OCI-M2 (cell line): ENCODE results near the gene MS4A3.
"Not testable (repeated sequence)": the region's sequence is repeated elsewhere in the genome, so short reads cannot be mapped to it uniquely, and the experiment has no call there.

ENCODE experiments used
- DNase-seq: peaks from one replicate; lab custom pipeline; 2025; ENCODE audit not compliant: unreplicated experiment; lab: John Stamatoyannopoulos, UW

Gene MS4A3, protein sequence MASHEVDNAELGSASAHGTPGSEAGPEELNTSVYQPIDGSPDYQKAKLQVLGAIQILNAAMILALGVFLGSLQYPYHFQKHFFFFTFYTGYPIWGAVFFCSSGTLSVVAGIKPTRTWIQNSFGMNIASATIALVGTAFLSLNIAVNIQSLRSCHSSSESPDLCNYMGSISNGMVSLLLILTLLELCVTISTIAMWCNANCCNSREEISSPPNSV

GRCh38 chr11:60056349-60056969 is at the start of gene MS4A3:
MS4A3 (plus strand) TSS chr11:60056665; CDS start chr11:60061161, 4,496 bp downstream.
- no peak for DNase-seq

DNA sequence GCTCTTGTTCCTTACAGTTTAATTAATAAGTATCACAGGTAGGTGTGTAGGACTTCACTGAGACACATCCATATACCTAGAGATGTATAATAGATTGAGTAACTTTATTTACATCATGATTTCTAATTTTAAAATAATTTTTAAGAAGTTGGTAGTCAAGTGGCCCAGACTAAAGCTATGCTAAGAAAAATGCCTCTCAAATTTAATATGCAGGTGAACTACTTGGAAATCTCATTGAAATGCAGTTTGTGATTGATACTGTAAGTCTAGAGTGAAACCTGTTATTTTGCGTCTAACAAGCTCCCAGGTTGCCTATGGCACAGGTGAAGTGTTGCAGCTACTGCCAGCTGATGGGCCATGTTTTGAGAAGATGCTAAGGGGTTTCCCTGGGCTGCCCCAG is 39.6 kb upstream of the MS4A3 start, which contains the start of gene OOSP4B:
TSS of gene OOSP4B (plus strand) at position 301 of the 400 bp plus-strand sequence.
- DNase-seq, result no peak

DNA sequence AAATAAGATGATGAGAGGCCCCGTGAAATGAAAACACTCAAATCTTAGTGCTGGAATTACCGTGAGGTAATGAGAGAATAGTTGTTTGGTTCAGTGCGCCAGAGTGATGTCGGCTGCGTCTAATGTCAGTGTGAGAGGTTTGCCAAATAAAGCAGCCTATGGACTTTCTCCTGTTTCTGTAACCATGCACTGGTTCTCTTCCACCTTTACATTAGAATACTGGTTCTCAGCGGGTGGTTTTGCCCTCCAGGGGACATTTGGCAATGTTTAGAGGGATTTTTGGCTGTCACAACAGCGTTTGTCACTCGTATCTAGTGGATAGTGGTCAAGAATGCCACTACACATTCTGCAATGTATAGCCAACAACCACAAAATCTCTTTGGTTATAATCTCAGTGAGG is 38.4 kb upstream of the MS4A3 start:
- no peak for DNase-seq

DNA sequence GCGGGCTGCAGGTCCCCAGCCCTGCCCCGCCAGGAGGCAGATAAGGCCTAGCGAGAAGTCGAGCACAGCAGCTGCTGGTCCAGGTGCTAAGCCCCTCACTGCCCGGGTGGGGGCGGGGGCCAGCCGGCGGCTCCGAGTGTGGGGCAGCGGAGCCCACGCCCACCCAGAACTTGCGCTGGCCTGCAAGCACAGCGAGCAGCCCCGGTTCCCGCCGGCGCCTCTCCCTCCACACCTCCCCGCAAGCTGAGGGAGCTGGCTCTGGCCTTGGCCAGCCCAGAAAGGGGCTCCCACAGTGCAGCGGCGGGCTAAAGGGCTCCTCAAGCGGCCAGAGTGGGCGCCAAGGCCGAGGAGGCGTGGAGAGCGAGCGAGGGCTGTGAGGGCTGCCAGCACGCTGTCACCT is 36.1 kb upstream of the MS4A3 start:
- DNase-seq, result not testable (repeated sequence)

GRCh38 chr11:60029015-60029632 is 27.3 kb upstream of the MS4A3 start:
- DNase-seq, result no peak

DNA sequence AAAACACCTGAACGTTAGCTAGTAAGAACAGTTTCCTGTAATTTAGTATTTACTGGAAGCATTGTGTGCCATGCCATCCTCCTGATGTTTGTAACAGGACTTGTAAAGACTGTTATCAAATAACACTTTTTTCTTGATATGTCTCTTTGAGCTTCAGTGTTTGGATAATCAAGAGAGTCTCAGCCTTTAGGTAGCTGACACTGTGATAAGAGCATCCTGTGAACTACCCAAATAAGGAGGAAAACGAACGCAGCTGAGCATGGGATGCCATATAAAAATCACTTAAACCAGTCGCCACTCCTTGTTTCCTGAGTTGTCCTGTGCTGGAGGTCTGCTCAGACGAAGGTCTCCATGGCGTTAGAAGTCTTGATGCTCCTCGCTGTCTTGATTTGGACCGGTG is 16.4 kb upstream of the MS4A3 start, which contains the start of gene OOSP2:
TSS of gene OOSP2 (plus strand) at position 301 of the 400 bp plus-strand sequence. CDS start at position 352, 51 bp downstream.
- no peak for DNase-seq

DNA sequence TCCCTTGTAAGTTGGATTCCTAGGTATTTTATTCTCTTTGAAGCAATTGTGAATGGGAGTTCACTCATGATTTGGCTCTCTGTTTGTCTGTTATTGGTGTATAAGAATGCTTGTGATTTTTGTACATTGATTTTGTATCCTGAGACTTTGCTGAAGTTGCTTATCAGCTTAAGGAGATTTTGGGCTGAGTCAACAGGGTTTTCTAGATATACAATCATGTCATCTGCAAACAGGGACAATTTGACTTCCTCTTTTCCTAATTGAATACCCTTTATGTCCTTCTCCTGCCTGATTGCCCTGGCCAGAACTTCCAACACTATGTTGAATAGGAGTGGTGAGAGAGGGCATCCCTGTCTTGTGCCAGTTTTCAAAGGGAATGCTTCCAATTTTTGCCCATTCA is 6.0 kb upstream of the MS4A3 start:
- DNase-seq, result not testable (repeated sequence)

- not testable (repeated sequence) for DNase-seq
Measured at GRCh38 chr11:60050839-60051238, 5.6 kb upstream of the MS4A3 start.

GRCh38 chr11:60059052-60059451 is 2.6 kb downstream of the MS4A3 start:
- DNase-seq, result no peak

GRCh38 chr11:60059521-60060240 is 3.2 kb downstream of the MS4A3 start:
- DNase-seq, result no peak

GRCh38 chr11:60064111-60064510 is 7.6 kb downstream of the MS4A3 start:
- DNase-seq, result no peak

DNA sequence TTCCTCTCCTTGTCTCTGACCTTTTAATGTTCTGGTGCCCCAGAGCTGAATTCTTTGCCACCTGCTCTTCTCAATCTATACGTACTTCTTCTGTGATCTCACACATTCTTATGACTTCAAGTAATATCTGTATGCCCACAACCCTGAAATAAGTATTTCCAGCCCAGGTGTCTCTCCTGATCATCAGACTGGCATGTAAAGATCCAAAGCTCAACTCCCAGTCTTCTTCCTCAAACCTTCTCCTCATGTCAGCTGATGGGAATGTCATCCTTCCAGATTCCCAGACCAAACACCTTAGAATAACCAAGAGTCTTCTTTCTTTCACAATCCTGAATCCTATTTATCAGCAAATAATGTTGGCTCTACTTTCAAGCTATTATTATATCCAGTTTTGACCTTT is 9.3 kb downstream of the MS4A3 start:
- DNase-seq, result no peak

GRCh38 chr11:60069450-60069849 is 13.0 kb downstream of the MS4A3 start:
- DNase-seq, result no peak

DNA sequence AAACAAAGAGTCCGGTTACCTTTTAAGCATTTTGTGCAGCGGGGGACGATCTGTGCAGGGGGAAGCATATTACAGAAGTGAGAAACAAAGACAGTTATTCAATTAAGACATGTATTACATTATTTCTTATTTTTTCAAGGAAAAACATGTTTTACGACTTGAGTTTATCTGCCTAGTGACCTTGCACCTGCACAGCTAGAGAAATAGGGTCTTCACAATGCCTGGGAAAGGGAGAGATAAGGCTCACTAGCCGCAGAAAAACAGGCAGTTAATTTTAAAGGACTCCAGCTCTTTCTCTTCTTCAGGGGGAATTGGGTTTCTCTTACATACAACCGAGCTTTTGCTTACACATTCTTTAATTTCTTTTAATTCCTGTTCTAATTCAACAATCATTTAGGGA is 15.2 kb downstream of the MS4A3 start:
- not testable (repeated sequence) for DNase-seq

- no peak for DNase-seq
Measured at GRCh38 chr11:60077216-60077817, 20.9 kb downstream of the MS4A3 start.

DNA sequence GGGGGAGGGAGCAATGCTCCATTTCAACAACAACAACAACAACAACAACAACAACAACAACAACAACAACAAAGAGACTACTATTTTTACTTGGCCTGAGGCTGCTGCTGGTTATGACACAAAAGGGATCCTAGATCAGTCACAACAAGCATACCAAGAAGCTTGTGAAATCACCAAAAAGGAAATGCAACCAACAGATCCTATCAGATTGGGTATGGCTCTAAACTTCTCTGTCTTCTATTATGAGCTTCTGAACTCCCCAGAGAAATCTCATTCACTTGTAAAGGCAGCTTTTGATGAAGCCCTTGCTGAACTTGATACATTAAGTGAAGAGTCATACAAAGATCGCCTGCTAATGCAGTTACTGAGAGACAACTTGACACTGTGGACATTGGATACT is 21.5 kb downstream of the MS4A3 start:
- DNase-seq, result no peak

DNA sequence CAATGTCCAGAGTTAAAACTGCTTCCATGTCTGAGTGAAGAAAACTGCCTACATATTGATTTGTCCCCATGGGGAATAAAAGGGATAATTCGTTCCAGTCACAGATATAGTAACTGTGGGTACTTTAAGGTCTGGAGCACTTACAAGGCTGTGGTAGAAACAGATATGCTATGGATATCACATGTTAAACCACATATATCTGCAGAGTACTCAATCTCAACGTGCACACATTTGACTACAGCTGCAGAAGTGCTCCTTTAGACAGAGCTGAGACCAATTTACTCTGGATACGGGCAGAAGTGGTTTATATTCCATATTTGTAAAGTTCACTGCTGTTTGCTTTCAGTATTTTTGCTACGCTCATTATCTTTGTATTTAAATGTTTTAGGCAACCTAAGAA is 22.3 kb downstream of the MS4A3 start:
- DNase-seq, result no peak

DNA sequence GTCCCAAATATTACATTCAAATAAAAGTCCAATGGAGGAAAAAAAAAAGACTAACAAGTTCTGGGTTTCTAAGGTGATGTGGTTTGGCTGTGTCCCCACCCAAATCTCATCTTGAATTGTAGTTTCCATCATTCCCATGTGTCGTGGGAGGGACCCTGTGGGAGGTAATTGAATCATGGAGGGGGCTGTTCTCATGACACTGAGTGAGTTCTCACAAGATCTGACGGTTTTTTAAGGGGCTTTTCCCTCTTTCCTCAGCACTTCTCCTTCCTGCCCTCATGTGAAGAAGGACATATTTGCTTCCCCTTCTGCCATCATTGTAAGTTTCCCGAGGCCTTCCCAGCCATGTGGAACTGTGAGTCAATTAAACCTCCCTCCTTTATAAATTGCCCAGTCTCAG is 24.1 kb downstream of the MS4A3 start:
- no peak for DNase-seq

- no peak for DNase-seq
Measured at GRCh38 chr11:60084631-60085273, 28.3 kb downstream of the MS4A3 start.

DNA sequence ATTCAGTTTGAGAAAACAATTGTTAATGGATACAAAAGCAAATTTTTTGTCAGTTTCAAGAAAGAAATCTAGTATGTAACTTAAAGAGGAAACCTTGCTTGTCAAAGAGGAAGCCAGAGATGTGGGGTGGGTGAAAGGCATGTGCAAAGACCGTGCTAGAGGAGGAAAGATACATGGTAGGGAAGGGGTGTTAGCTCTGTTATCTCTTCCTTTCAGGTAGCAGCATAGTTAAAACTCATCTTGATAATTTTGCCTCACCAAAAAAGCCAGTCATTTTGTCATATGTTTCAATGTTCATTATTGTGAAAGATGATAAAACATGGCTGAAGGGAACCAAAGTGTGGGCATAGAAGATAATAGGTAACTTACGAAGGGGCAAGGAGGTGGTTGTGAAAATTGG is 29.4 kb downstream of the MS4A3 start:
- DNase-seq, result no peak

DNA sequence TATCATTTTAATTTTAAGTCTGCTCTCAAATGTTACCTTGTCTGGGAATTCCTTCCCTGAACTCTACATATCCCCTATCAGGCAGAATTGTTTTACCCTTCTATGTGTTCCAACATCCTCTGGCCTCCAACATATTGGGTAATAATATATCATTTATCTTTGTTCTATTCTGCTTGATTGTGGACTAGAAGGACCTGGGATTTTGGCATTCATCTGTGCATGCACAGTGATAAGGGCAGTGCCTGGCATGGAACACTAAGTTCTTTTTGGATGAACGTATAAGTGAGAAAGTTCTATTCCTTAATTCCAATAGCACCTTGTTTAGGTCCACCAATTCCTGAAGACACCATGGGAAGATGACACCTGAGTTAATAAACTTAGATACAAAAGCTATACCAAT is 30.8 kb downstream of the MS4A3 start:
- no peak for DNase-seq
